NAMALWA (cell line): ENCODE results near the gene POLDIP2.
A peak's percentile ranks its signal among the peaks of the same experiment; 100 is the strongest.
"Not testable (repeated sequence)": the region's sequence is repeated elsewhere in the genome, so short reads cannot be mapped to it uniquely, and the experiment has no call there.

ENCODE experiments used
- DNase-seq: peaks from one replicate; pipeline ENCODE4 v3.0.0-alpha.2; 2015; ENCODE audit warnings: low spot score

POLDIP2 gene

GRCh38 chr17:28364665-28365363 lies 7.5 kb upstream of the POLDIP2 start, which contains the start of gene SEBOX:
Gene SEBOX, minus strand, starts transcription at chr17:28365199. Its CDS starts 48 bp downstream, at chr17:28365151.
- no peak for DNase-seq

GRCh38 chr17:28363776-28364650 lies 6.7 kb upstream of the POLDIP2 start:
- no peak for DNase-seq

GRCh38 chr17:28363186-28363585 lies 5.9 kb upstream of the POLDIP2 start:
- no peak for DNase-seq

GRCh38 chr17:28357901-28358197 lies 522 bp upstream of the POLDIP2 start:
- no peak for DNase-seq

- DNase-seq: no peak
Measured at GRCh38 chr17:28350271-28350670, 7.1 kb downstream of the POLDIP2 start.

- DNase-seq: no peak
Measured at GRCh38 chr17:28348979-28349378, 8.3 kb downstream of the POLDIP2 start.

- DNase-seq: no peak
Measured at GRCh38 chr17:28347261-28347891, 10.0 kb downstream of the POLDIP2 start.

- peak; percentile 40 for DNase-seq
Measured at GRCh38 chr17:28346746-28347246, 10.5 kb downstream of the POLDIP2 start.

- DNase-seq: no peak
Measured at GRCh38 chr17:28346199-28346580, 11.1 kb downstream of the POLDIP2 start.

- no peak for DNase-seq
Measured at GRCh38 chr17:28345419-28346198, 11.7 kb downstream of the POLDIP2 start.

- DNase-seq: no peak
Measured at GRCh38 chr17:28344435-28344901, 12.9 kb downstream of the POLDIP2 start.

- no peak for DNase-seq
Measured at GRCh38 chr17:28344011-28344410, 13.3 kb downstream of the POLDIP2 start.

- DNase-seq: peak; percentile 51
Measured at GRCh38 chr17:28343491-28343932, 13.8 kb downstream of the POLDIP2 start.

GRCh38 chr17:28342313-28342712 lies 15.0 kb downstream of the POLDIP2 start:
- DNase-seq: no peak

- DNase-seq: no peak
Measured at GRCh38 chr17:28341516-28341915, 15.8 kb downstream of the POLDIP2 start.

- DNase-seq: no peak
Measured at GRCh38 chr17:28340374-28340773, 17.0 kb downstream of the POLDIP2 start.

- DNase-seq: no peak
Measured at GRCh38 chr17:28339431-28339830, 17.9 kb downstream of the POLDIP2 start.

GRCh38 chr17:28338769-28339212 lies 18.5 kb downstream of the POLDIP2 start:
- DNase-seq: not testable (repeated sequence)

- DNase-seq: no peak
Measured at GRCh38 chr17:28338056-28338768, 19.1 kb downstream of the POLDIP2 start.

GRCh38 chr17:28335959-28336871 lies 21.1 kb downstream of the POLDIP2 start:
- peak; percentile 43 for DNase-seq
